HepG2 (cell line): Measurements from ENCODE around the gene TRDN. TPM values are rescaled to one million over a fixed set of nuclear protein-coding genes. Genes with fewer than 3 reads are reported as not detected.

Experiments
- ATAC-seq: fragments of 200-7000 bp; cut with Tn5 transposase; 3 replicates; pipeline ENCODE4 v1.9.1; 2020; ENCODE audit warnings: mild to moderate bottlenecking, moderate library complexity
- BruUV-seq: library from RNA; stranded (reverse); fragments of 400-500 nt; replicated peaks from 2 replicates; lab custom pipeline; 2021; lab: Mats Ljungman, UMichigan
- CTCF ChIA-PET: fragments of 300-600 bp; formaldehyde crosslinking; extraction: SDS; loops from one replicate; lab custom pipeline; 2021; ENCODE audit warnings: low total read pairs, inconsistent platforms, low intra/inter-chr PET ratio; lab: Yijun Ruan, JAX
- POLR2A ChIA-PET: fragments of 350-600 bp; sonication (Branson Sonifier 250); formaldehyde crosslinking; loops from one replicate; lab custom pipeline; 2020; ENCODE audit warnings: antibody characterized with exemption, inconsistent platforms; lab: Yijun Ruan, JAX
- DNase-seq: peaks from one replicate; pipeline ENCODE4 v3.0.0-alpha.2; 2015; ENCODE audit warnings: low spot score
- FAIRE-seq: peaks from 3 replicates; lab custom pipeline; 2011; peaks lifted over from hg19 to GRCh38; lab: Jason Lieb, UNC
- H2AFZ ChIP-seq: one replicate; pipeline ENCODE4 v1.6.1; 2011; ENCODE audit warnings: low read length, inconsistent platforms
- H3K27ac ChIP-seq: fragments of 300-600 bp; 3 replicates; pipeline ENCODE4 v1.8.0; 2011; ENCODE audit warnings: mixed run types, mild to moderate bottlenecking, mixed read lengths, low read length, inconsistent platforms; ENCODE audit not compliant: insufficient read depth; ENCODE audit errors: extremely low read length
- H3K27me3 ChIP-seq, 2 experiments: fragments of 200-600 bp in 1 of 2; 2 replicates in 1 of 2; 3 replicates in 1 of 2; pipeline versions ENCODE4 v1.6.0 to v1.8.0; 2011; ENCODE audit warnings: low read length in 2 of 2, mild to moderate bottlenecking in 2 of 2, moderate library complexity in 2 of 2, inconsistent platforms in 1 of 2; ENCODE audit not compliant: insufficient read depth in 2 of 2, control insufficient read depth in 1 of 2
- H3K36me3 ChIP-seq, 2 experiments: fragments of 200-600 bp in 1 of 2; replicated peaks in 1 of 2; 2 replicates in 1 of 2; 3 replicates in 1 of 2; pipeline versions ENCODE4 v1.5.1 to v1.8.0; 2011; ENCODE audit warnings: low read length in 2 of 2, inconsistent platforms in 1 of 2; ENCODE audit not compliant: insufficient read depth in 2 of 2, control insufficient read depth in 1 of 2
- H3K4me1 ChIP-seq: 2 replicates; pipeline ENCODE4 v1.5.1; 2012; ENCODE audit warnings: low read length, inconsistent platforms; ENCODE audit not compliant: insufficient read depth
- H3K4me2 ChIP-seq: 2 replicates; pipeline ENCODE4 v1.6.0; 2011; ENCODE audit warnings: low read depth, low read length, inconsistent platforms
- H3K4me3 ChIP-seq, 3 experiments: fragments of 200-600 bp in 1 of 3; sonication (generic), shearing (Covaris generic) in 1 of 3; replicated peaks in 1 of 3; 2 replicates each; pipeline ENCODE4 v1.5.1; 2011 to 2016; ENCODE audit warnings: low read length in 3 of 3, inconsistent platforms in 2 of 3, low read depth in 2 of 3, mild to moderate bottlenecking in 2 of 3, control low read depth in 1 of 3, mixed read lengths in 1 of 3; ENCODE audit not compliant: insufficient read depth in 1 of 3
- H3K79me2 ChIP-seq: one replicate; pipeline ENCODE4 v1.6.1; 2011; ENCODE audit warnings: low read length, inconsistent platforms; ENCODE audit not compliant: insufficient read depth
- H3K9ac ChIP-seq: 2 replicates; pipeline ENCODE4 v1.6.0; 2011; ENCODE audit warnings: mild to moderate bottlenecking, low read depth, low read length, inconsistent platforms; ENCODE audit not compliant: insufficient read depth
- H3K9me3 ChIP-seq: 2 replicates; pipeline ENCODE4 v1.5.1; 2012; ENCODE audit warnings: mild to moderate bottlenecking, low read length
- H4K20me1 ChIP-seq: 2 replicates; pipeline ENCODE4 v1.6.0; 2011; ENCODE audit warnings: inconsistent platforms, mild to moderate bottlenecking, low read length, moderate library complexity; ENCODE audit not compliant: insufficient read depth
- ATF1 ChIP-seq: IDR thresholded peaks from 2 replicates; pipeline ENCODE4 v1.6.1; 2016; ENCODE audit warnings: mild to moderate bottlenecking, control low read depth
- PAXIP1 ChIP-seq: sonication (generic); formaldehyde crosslinking; conservative IDR thresholded peaks from 2 replicates; pipeline ENCODE4 v1.4.0; 2020; ENCODE audit warnings: mild to moderate bottlenecking, missing genetic modification reagents, moderate library complexity
- PCBP2 ChIP-seq: fragments of 200-400 bp; formaldehyde crosslinking; optimal IDR thresholded peaks from 2 replicates; pipeline ENCODE3; 2018; ENCODE audit warnings: low read length, low read depth; ENCODE audit not compliant: poor library complexity, severe bottlenecking
- U2AF2 ChIP-seq: fragments of 200-400 bp; formaldehyde crosslinking; IDR thresholded peaks from 2 replicates; pipeline ENCODE4 v1.6.1; 2017; ENCODE audit warnings: low read depth, mild to moderate bottlenecking, low read length
- ZBTB37 ChIP-seq: sonication (generic); formaldehyde crosslinking; IDR thresholded peaks from 2 replicates; pipeline ENCODE4 v1.4.0; 2020; ENCODE audit warnings: mild to moderate bottlenecking, missing genetic modification reagents
- ZFP90 ChIP-seq: sonication (generic); formaldehyde crosslinking; IDR thresholded peaks from 2 replicates; pipeline ENCODE4 v1.8.0; 2022; ENCODE audit warnings: missing genetic modification reagents, mild to moderate bottlenecking, inconsistent platforms, borderline replicate concordance
- ZNF232 ChIP-seq: sonication (generic); formaldehyde crosslinking; IDR thresholded peaks from 2 replicates; pipeline ENCODE4 v1.4.0; 2020; ENCODE audit warnings: missing genetic modification reagents, borderline replicate concordance
- ZNF256 ChIP-seq: sonication (generic); formaldehyde crosslinking; conservative IDR thresholded peaks from 2 replicates; pipeline ENCODE4 v1.4.0; 2020; ENCODE audit warnings: missing genetic modification reagents
- ZNF451 ChIP-seq: sonication (generic); formaldehyde crosslinking; IDR thresholded peaks from 2 replicates; pipeline ENCODE4 v1.5.0; 2020; ENCODE audit warnings: mild to moderate bottlenecking, missing genetic modification reagents
- ZNF501 ChIP-seq: sonication (generic); formaldehyde crosslinking; IDR thresholded peaks from 2 replicates; pipeline ENCODE4 v1.5.1; 2020; ENCODE audit warnings: mild to moderate bottlenecking, moderate library complexity, missing genetic modification reagents
- in situ Hi-C: cut with HindIII; loops from 2 replicates; pipeline ENCODE4 v1.10.0; 2017; ENCODE audit warnings: low pct_unique_long_range_greater_than_20kb; ENCODE audit not compliant: extremely low pct_ligation_motif_present
- intact Hi-C: fragments of 100-400 bp; cut with micrococcal nuclease; formaldehyde crosslinking; loops from one replicate; pipeline ENCODE4 v1.10.0; 2022; ENCODE audit not compliant: unreplicated experiment
- polyA plus RNA-seq, 8 experiments: library from polyadenylated mRNA; depleted of rRNA in 3 of 8; stranded (reverse) in 7 of 8; unstranded in 1 of 8; fragments of >200 nt; fragmentation: Illumina TruSeq in 4 of 8; extraction: Trizol in 4 of 8; gene quantifications; 2 replicates each; pipeline versions ENCODE4 v1.2.1 to v1.2.3, GENCODE V29; 2011 to 2016; ENCODE audit warnings: low read depth in 4 of 8, missing spikeins in 1 of 8, mixed read lengths in 1 of 8; ENCODE audit not compliant: insufficient read depth in 1 of 8
- total RNA-seq, 5 experiments: library from RNA; depleted of rRNA; stranded (reverse); fragments of >200 nt; fragmentation: Illumina TruSeq; extraction: Trizol; gene quantifications; 2 replicates each; pipeline ENCODE4 v1.2.3, GENCODE V29; 2016; ENCODE audit warnings: low read depth in 1 of 5

Gene TRDN
- total and polyA plus RNA-seq, 2 of the 13 experiments (the other 11 are each of a cell fraction or from before 2014, with no cell fraction given), result not detected

GRCh38 chr6:123564361-123564760 is 72.4 kb downstream of the TRDN start (continued):
- TF ChIP-seq ZFP90 (CRISPR knock-in tag) (no peak), ZNF256 (CRISPR knock-in tag) (no peak), PCBP2 (no peak), ZNF232 (CRISPR knock-in tag) (no peak), ZNF451 (CRISPR knock-in tag) (no peak)

GRCh38 chr6:123562677-123563076 is 74.1 kb downstream of the TRDN start:
- BruUV-seq, result no TSS peak
- TF ChIP-seq U2AF2 (no peak), PAXIP1 (CRISPR knock-in tag) (no peak), ZNF501 (CRISPR knock-in tag) (no peak), ZNF232 (CRISPR knock-in tag) (no peak), ATF1 (CRISPR knock-in tag) (no peak), ZBTB37 (no peak)

More at GRCh38 chr6:123562677-123563076, 74.1 kb downstream of the TRDN start:
- in situ Hi-C loops (no loop called here), intact Hi-C loops (no loop called here)
- no peak overlapping the region for H3K4me2 ChIP-seq
- FAIRE-seq (no peak), DNase-seq (no peak), ATAC-seq (no peak)
- no peak overlapping the region for H3K9ac ChIP-seq
- no peaks in the 10 kb centered on the region for H3K79me2 ChIP-seq
- no peaks in the 10 kb centered on the region for H3K9me3 ChIP-seq
- H3K36me3 ChIP-seq, result no peaks in the 10 kb centered on the region
- H2AFZ ChIP-seq, result no peak overlapping the region
- H3K27me3 ChIP-seq, result no peaks in the 10 kb centered on the region; a peak in 1 of 5 replicates
- CTCF ChIA-PET, result no interaction called here
- POLR2A ChIA-PET, result no interaction called here
- H3K4me3 ChIP-seq, result no peak overlapping the region
- H3K27ac ChIP-seq, result no peak overlapping the region
- no peaks in the 10 kb centered on the region for H4K20me1 ChIP-seq
- H3K4me1 ChIP-seq, result no peaks in the 10 kb centered on the region
